Activated CD4-positive, alpha-beta T cell treated with anti-CD3 and anti-CD28 coated beads for 36 hours (primary cell): ENCODE results near the gene ELMO1. TPM values are rescaled to one million over a fixed set of nuclear protein-coding genes. Genes with fewer than 3 reads are reported as not detected.

Experiments used
- ATAC-seq: fragments of 200-7000 bp; cut with Tn5 transposase; one replicate; pipeline ENCODE4 v1.10.0; 2021; ENCODE audit warnings: mild to moderate bottlenecking, moderate library complexity
- CTCF ChIA-PET: fragments of 350-600 bp; sonication (Branson Sonifier 250); formaldehyde crosslinking; loops from one replicate; lab custom pipeline; 2021; ENCODE audit warnings: antibody characterized with exemption; lab: Charles Lee
- POLR2A ChIA-PET: fragments of 350-600 bp; sonication (Branson Sonifier 250); formaldehyde crosslinking; loops from one replicate; lab custom pipeline; 2021; ENCODE audit warnings: antibody characterized with exemption, inconsistent platforms; lab: Charles Lee
- DNase-seq: peaks from one replicate; pipeline ENCODE4 v3.0.0-alpha.2; 2020
- H3K27ac Mint-ChIP-seq: one replicate; pipeline ENCODE4 v1.8.0; 2021; ENCODE audit warnings: mixed read lengths
- H3K27me3 Mint-ChIP-seq: one replicate; pipeline ENCODE4 v1.8.0; 2021; ENCODE audit warnings: mixed read lengths
- H3K36me3 Mint-ChIP-seq: one replicate; pipeline ENCODE4 v1.8.0; 2021; ENCODE audit warnings: low read depth, mixed read lengths
- H3K4me1 Mint-ChIP-seq: one replicate; pipeline ENCODE4 v1.8.0; 2021; ENCODE audit warnings: mixed read lengths
- H3K4me3 Mint-ChIP-seq: one replicate; pipeline ENCODE4 v1.8.0; 2021; ENCODE audit warnings: mild to moderate bottlenecking, moderate library complexity, mixed read lengths
- H3K9me3 Mint-ChIP-seq: one replicate; pipeline ENCODE4 v1.8.0; 2021; ENCODE audit warnings: low read depth, mixed read lengths
- intact Hi-C, 2 experiments: fragments of 100-400 bp; cut with DNase I in 1 of 2; cut with micrococcal nuclease in 1 of 2; formaldehyde crosslinking; loops; one replicate each; pipeline versions ENCODE4 v1.14.2 to v1.15.1; 2022 to 2024; cut with DNase I, micrococcal nuclease
- total RNA-seq, 2 experiments: library from RNA; stranded (reverse); gene quantifications; one replicate each; pipeline ENCODE4 v1.2.3, GENCODE V29; 2021

ELMO1 gene
- total RNA-seq, 2 experiments from 2014 or later: 96.2 to 173 TPM

GRCh38 chr7:37195388-37195787, 253.3 kb downstream of the ELMO1 start:
- Mint-ChIP-seq H3K27ac (no peak overlapping the region), H3K27me3 (no peaks in the 10 kb centered on the region), H3K36me3 (peaks cover 20% of the 10 kb centered on the region), H3K4me1 (peaks cover 3% of the 10 kb centered on the region), H3K9me3 (no peaks in the 10 kb centered on the region), H3K4me3 (no peak overlapping the region)
- ChIA-PET CTCF (interaction anchor here (1.2 kb wide), 1 partner anchor 14 kb away, joined by 4 read pairs; no protein-coding TSS in a partner anchor), POLR2A (no interaction called here)
- DNase-seq (no peak), ATAC-seq (no peak)
- intact Hi-C loops: loop anchor here (5.0 kb wide), 1 partner anchor 208 kb away; no protein-coding TSS in a partner anchor

DNA sequence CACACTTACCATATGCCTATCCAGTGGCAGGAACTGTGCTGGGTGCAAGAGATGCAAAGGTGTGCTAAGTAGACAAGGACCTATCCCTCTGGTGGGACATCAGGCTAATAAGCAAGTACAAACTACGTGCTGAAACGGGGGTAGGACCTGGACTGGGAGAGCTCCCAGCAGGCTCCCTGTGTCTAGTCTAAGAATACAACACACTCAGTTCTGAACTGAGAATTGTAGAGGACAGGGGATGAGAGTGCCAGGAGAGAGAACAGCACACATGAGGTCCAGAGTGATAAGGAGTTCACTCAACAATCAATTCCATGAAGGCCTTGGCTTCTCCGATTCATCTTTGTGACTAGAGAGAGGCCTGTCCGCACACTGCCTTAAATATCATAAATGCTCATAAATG, 253.7 kb downstream of the ELMO1 start:
- CTCF ChIA-PET: interaction anchor here (0.7 to 1.3 kb wide), 4 partner anchors 11 to 157 kb away, joined by 3 to 4 read pairs (median 3); no protein-coding TSS in a partner anchor
- intact Hi-C loops: loop anchor here (5.0 kb wide), 1 partner anchor 208 kb away; no protein-coding TSS in a partner anchor
- POLR2A ChIA-PET: no interaction called here
- no peak for DNase-seq
- H3K4me1 Mint-ChIP-seq: peaks cover 3% of the 10 kb centered on the region
- H3K27me3 Mint-ChIP-seq: no peaks in the 10 kb centered on the region
- no peak overlapping the region for H3K4me3 Mint-ChIP-seq
- no peak for ATAC-seq
- H3K9me3 Mint-ChIP-seq: no peaks in the 10 kb centered on the region
- no peak overlapping the region for H3K27ac Mint-ChIP-seq
- peaks cover 20% of the 10 kb centered on the region for H3K36me3 Mint-ChIP-seq

GRCh38 chr7:37193775-37194135, 254.9 kb downstream of the ELMO1 start:
- peaks cover 3% of the 10 kb centered on the region for H3K4me1 Mint-ChIP-seq
- no peak overlapping the region for H3K27ac Mint-ChIP-seq
- POLR2A ChIA-PET: no interaction called here
- H3K36me3 Mint-ChIP-seq: peaks cover 20% of the 10 kb centered on the region
- intact Hi-C loops: no loop called here
- ATAC-seq: no peak
- CTCF ChIA-PET: interaction anchor here (1.1 to 1.3 kb wide), 5 partner anchors 12 to 706 kb away, joined by 3 to 5 read pairs (median 3); no protein-coding TSS in a partner anchor
- H3K4me3 Mint-ChIP-seq: no peak overlapping the region
- DNase-seq: no peak
- no peaks in the 10 kb centered on the region for H3K27me3 Mint-ChIP-seq
- no peaks in the 10 kb centered on the region for H3K9me3 Mint-ChIP-seq

- Mint-ChIP-seq H3K9me3 (no peaks in the 10 kb centered on the region), H3K27me3 (no peaks in the 10 kb centered on the region), H3K27ac (no peak overlapping the region), H3K36me3 (peaks cover 19% of the 10 kb centered on the region), H3K4me3 (no peak overlapping the region), H3K4me1 (peaks cover 3% of the 10 kb centered on the region)
- CTCF ChIA-PET: interaction anchor here (1.1 to 1.2 kb wide), 3 partner anchors 11 to 705 kb away, joined by 3 to 5 read pairs (median 3); no protein-coding TSS in a partner anchor
- DNase-seq: no peak
- no peak for ATAC-seq
- intact Hi-C loops: no loop called here
- POLR2A ChIA-PET: no interaction called here
Observed at GRCh38 chr7:37193087-37193774, 255.4 kb downstream of the ELMO1 start.

DNA sequence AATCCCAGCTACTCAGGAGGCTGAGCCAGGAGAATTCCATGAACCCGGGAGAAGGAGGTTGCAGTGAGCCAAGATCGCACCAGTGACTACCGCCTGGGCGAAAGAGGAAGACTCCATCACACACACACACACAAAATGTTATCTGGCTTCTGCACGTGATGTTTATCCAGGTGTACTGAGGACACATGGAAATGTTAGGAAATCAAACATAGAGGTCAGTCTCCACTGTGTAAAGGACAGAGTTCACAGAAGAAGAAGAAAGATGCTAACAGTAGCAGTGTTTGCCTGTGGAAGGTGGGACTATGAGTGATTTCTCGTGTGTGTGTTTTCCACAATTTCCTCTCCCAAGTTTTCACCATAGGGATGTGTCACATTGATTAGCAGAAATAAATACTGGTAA, 256.9 kb downstream of the ELMO1 start:
- peaks cover 13% of the 10 kb centered on the region for H3K36me3 Mint-ChIP-seq
- H3K9me3 Mint-ChIP-seq: no peaks in the 10 kb centered on the region
- H3K27me3 Mint-ChIP-seq: no peaks in the 10 kb centered on the region
- POLR2A ChIA-PET: no interaction called here
- DNase-seq (no peak), ATAC-seq (no peak)
- CTCF ChIA-PET: no interaction called here
- no peak overlapping the region for H3K27ac Mint-ChIP-seq
- H3K4me1 Mint-ChIP-seq: peaks cover 9% of the 10 kb centered on the region
- no peak overlapping the region for H3K4me3 Mint-ChIP-seq
- intact Hi-C loops: no loop called here

GRCh38 chr7:37187179-37187578, 261.5 kb downstream of the ELMO1 start:
- H3K27me3 Mint-ChIP-seq: no peaks in the 10 kb centered on the region

GRCh38 chr7:37186753-37187152, 261.9 kb downstream of the ELMO1 start:
- Mint-ChIP-seq H3K27me3 (no peaks in the 10 kb centered on the region), H3K36me3 (peaks cover 11% of the 10 kb centered on the region), H3K9me3 (no peaks in the 10 kb centered on the region), H3K4me1 (peaks cover 14% of the 10 kb centered on the region), H3K4me3 (no peak overlapping the region), H3K27ac (no peak overlapping the region)
- peak; percentile 31 for ATAC-seq
- CTCF ChIA-PET: interaction anchor here (1.0 to 1.3 kb wide), 2 partner anchors 12 to 745 kb away, joined by 3 read pairs; no protein-coding TSS in a partner anchor
- no peak for DNase-seq
- POLR2A ChIA-PET: interaction anchor here (0.6 kb wide), 1 partner anchor 699 kb away, joined by 7 read pairs; no protein-coding TSS in a partner anchor
- intact Hi-C loops: no loop called here

More at GRCh38 chr7:37187179-37187578, 261.5 kb downstream of the ELMO1 start:
- H3K4me1 Mint-ChIP-seq: peaks cover 14% of the 10 kb centered on the region
- H3K4me3 Mint-ChIP-seq: no peak overlapping the region
- intact Hi-C loops: no loop called here
- ATAC-seq (peak; percentile 23), DNase-seq (no peak)
- H3K27ac Mint-ChIP-seq: no peak overlapping the region
- ChIA-PET POLR2A (no interaction called here), CTCF (interaction anchor here (1.0 to 1.1 kb wide), 2 partner anchors 11 to 14 kb away, joined by 3 read pairs; no protein-coding TSS in a partner anchor)
- H3K9me3 Mint-ChIP-seq: no peaks in the 10 kb centered on the region
- H3K36me3 Mint-ChIP-seq: peaks cover 14% of the 10 kb centered on the region

- Mint-ChIP-seq H3K36me3 (peaks cover 29% of the 10 kb centered on the region), H3K9me3 (no peaks in the 10 kb centered on the region), H3K4me3 (no peak overlapping the region), H3K4me1 (peaks cover 7% of the 10 kb centered on the region), H3K27ac (no peak overlapping the region), H3K27me3 (no peaks in the 10 kb centered on the region)
- ChIA-PET POLR2A (interaction anchor here (0.8 kb wide), 1 partner anchor 694 kb away, joined by 5 read pairs; no protein-coding TSS in a partner anchor), CTCF (interaction anchor here (0.6 to 4.4 kb wide), 55 partner anchors 8 to 823 kb away, joined by 3 to 65 read pairs (median 4); no protein-coding TSS in a partner anchor)
- no peak for DNase-seq
- intact Hi-C loops: loop anchor here (5.0 kb wide), 4 partner anchors 309 to 709 kb away; no protein-coding TSS in a partner anchor
- ATAC-seq: no peak
Observed at GRCh38 chr7:37181550-37181932, 267.1 kb downstream of the ELMO1 start.

GRCh38 chr7:37180828-37181549, 267.7 kb downstream of the ELMO1 start:
- Mint-ChIP-seq H3K4me3 (no peak overlapping the region), H3K36me3 (peaks cover 30% of the 10 kb centered on the region), H3K27ac (no peak overlapping the region), H3K27me3 (no peaks in the 10 kb centered on the region), H3K9me3 (no peaks in the 10 kb centered on the region), H3K4me1 (peaks cover 4% of the 10 kb centered on the region)
- ChIA-PET CTCF (interaction anchor here (0.6 to 4.4 kb wide), 30 partner anchors 7 to 823 kb away, joined by 3 to 65 read pairs (median 4); no protein-coding TSS in a partner anchor), POLR2A (no interaction called here)
- DNase-seq: no peak
- no peak for ATAC-seq
- intact Hi-C loops: loop anchor here (5.0 kb wide), 4 partner anchors 309 to 709 kb away; no protein-coding TSS in a partner anchor

DNA sequence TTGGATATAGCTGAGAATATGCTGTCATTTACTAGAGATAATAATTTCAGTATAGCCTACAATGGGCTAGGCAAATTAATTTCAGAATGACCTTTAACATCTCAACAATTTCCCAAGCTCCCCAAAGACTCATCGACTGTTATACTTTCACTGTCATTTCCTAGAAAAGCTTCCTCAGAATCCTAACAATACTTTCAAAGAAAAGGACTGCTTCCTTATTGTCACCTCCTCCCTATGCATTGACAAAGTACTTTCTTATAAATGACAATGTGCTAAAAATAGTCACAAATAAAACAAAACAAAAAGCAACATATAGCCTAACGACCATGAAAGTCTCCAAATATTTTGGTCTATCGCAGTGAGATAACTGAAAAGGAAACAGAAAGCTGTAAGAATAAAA, 272.6 kb downstream of the ELMO1 start:
- ATAC-seq (no peak), DNase-seq (no peak)
- CTCF ChIA-PET: interaction anchor here (1.0 to 1.4 kb wide), 2 partner anchors 188 to 502 kb away, joined by 3 to 4 read pairs; no protein-coding TSS in a partner anchor
- no peak overlapping the region for H3K4me3 Mint-ChIP-seq
- POLR2A ChIA-PET: no interaction called here
- no peak overlapping the region for H3K27ac Mint-ChIP-seq
- H3K36me3 Mint-ChIP-seq: peaks cover 41% of the 10 kb centered on the region
- peaks cover 2% of the 10 kb centered on the region for H3K4me1 Mint-ChIP-seq
- H3K27me3 Mint-ChIP-seq: no peaks in the 10 kb centered on the region
- intact Hi-C loops: no loop called here
- H3K9me3 Mint-ChIP-seq: no peaks in the 10 kb centered on the region

GRCh38 chr7:37174460-37174859, 274.2 kb downstream of the ELMO1 start:
- no peaks in the 10 kb centered on the region for H3K27me3 Mint-ChIP-seq
- peaks cover 2% of the 10 kb centered on the region for H3K4me1 Mint-ChIP-seq
- POLR2A ChIA-PET: no interaction called here
- H3K27ac Mint-ChIP-seq: no peak overlapping the region
- no peak for ATAC-seq
- H3K36me3 Mint-ChIP-seq: peaks cover 44% of the 10 kb centered on the region
- no peak overlapping the region for H3K4me3 Mint-ChIP-seq
- no peak for DNase-seq
- H3K9me3 Mint-ChIP-seq: no peaks in the 10 kb centered on the region
- CTCF ChIA-PET: no interaction called here
- intact Hi-C loops: no loop called here
